GM19328 (cell line): Measurements from ENCODE around the gene CDK1.
A peak's percentile ranks its signal among the peaks of the same experiment; 100 is the strongest.
"Not testable (repeated sequence)": the region's sequence is repeated elsewhere in the genome, so short reads cannot be mapped to it uniquely, and the experiment has no call there.

Experiments used
- ATAC-seq: cut with Tn5 transposase; IDR thresholded peaks from one replicate; pipeline ENCODE4 v1.9.1; 2021; ENCODE audit warnings: mild to moderate bottlenecking, moderate library complexity; ENCODE audit not compliant: unreplicated experiment

CDK1 gene

GRCh38 chr10:60810437-60811182, 32.3 kb downstream of the CDK1 start:
- no peak for ATAC-seq

- ATAC-seq: peak; percentile 74
Measured at GRCh38 chr10:60816628-60817397, 38.5 kb downstream of the CDK1 start.

- no peak for ATAC-seq
Measured at GRCh38 chr10:60817398-60817805, 39.1 kb downstream of the CDK1 start.

- no peak for ATAC-seq
Measured at GRCh38 chr10:60818134-60818770, 40.0 kb downstream of the CDK1 start.

- ATAC-seq: no peak
Measured at GRCh38 chr10:60819271-60819670, 41.0 kb downstream of the CDK1 start.

GRCh38 chr10:60820093-60820754, 41.9 kb downstream of the CDK1 start:
- ATAC-seq: peak; percentile 66

GRCh38 chr10:60821656-60822055, 43.4 kb downstream of the CDK1 start:
- ATAC-seq: no peak

GRCh38 chr10:60822809-60823208, 44.5 kb downstream of the CDK1 start:
- ATAC-seq: no peak

- ATAC-seq: no peak
Measured at GRCh38 chr10:60823324-60823723, 45.0 kb downstream of the CDK1 start.

GRCh38 chr10:60825520-60825919, 47.2 kb downstream of the CDK1 start:
- ATAC-seq: no peak

GRCh38 chr10:60827791-60828488, 49.7 kb downstream of the CDK1 start:
- ATAC-seq: no peak

GRCh38 chr10:60828489-60828852, 50.2 kb downstream of the CDK1 start:
- ATAC-seq: no peak

- ATAC-seq: not testable (repeated sequence)
Measured at GRCh38 chr10:60832136-60832535, 53.9 kb downstream of the CDK1 start.

GRCh38 chr10:60834401-60834800, 56.1 kb downstream of the CDK1 start:
- no peak for ATAC-seq

GRCh38 chr10:60835049-60835448, 56.8 kb downstream of the CDK1 start:
- no peak for ATAC-seq

- not testable (repeated sequence) for ATAC-seq
Measured at GRCh38 chr10:60841227-60841626, 62.9 kb downstream of the CDK1 start.

- no peak for ATAC-seq
Measured at GRCh38 chr10:60842694-60843093, 64.4 kb downstream of the CDK1 start.
